NCI-H2227 treated with DMSO at 0.1 percent for 48 hours (cell line): ENCODE results near the gene CCN5.
"Not testable (repeated sequence)": the region's sequence is repeated elsewhere in the genome, so short reads cannot be mapped to it uniquely, and the experiment has no call there.

Experiments
- DNase-seq: peaks from one replicate; lab custom pipeline; 2025; lab: John Stamatoyannopoulos, UW

The CCN5 gene

GRCh38 chr20:44695295-44695673, 19.9 kb upstream of the CCN5 start:
- no peak for DNase-seq

- DNase-seq = no peak
Measured at GRCh38 chr20:44695674-44696300, 19.4 kb upstream of the CCN5 start.

GRCh38 chr20:44696315-44696714, 18.9 kb upstream of the CCN5 start:
- no peak for DNase-seq

GRCh38 chr20:44697041-44697440, 18.1 kb upstream of the CCN5 start:
- DNase-seq = not testable (repeated sequence)

- DNase-seq = no peak
Measured at GRCh38 chr20:44698351-44698750, 16.8 kb upstream of the CCN5 start.

- DNase-seq = no peak
Measured at GRCh38 chr20:44700306-44700705, 14.9 kb upstream of the CCN5 start.

- DNase-seq = no peak
Measured at GRCh38 chr20:44701118-44701857, 13.9 kb upstream of the CCN5 start.

GRCh38 chr20:44701858-44702256, 13.3 kb upstream of the CCN5 start:
- no peak for DNase-seq

- no peak for DNase-seq
Measured at GRCh38 chr20:44702776-44703175, 12.4 kb upstream of the CCN5 start.

- DNase-seq = no peak
Measured at GRCh38 chr20:44703183-44703925, 11.8 kb upstream of the CCN5 start.

- no peak for DNase-seq
Measured at GRCh38 chr20:44703956-44704488, 11.1 kb upstream of the CCN5 start.

- DNase-seq = no peak
Measured at GRCh38 chr20:44704551-44704971, 10.6 kb upstream of the CCN5 start.

- DNase-seq = no peak
Measured at GRCh38 chr20:44705364-44706094, 9.6 kb upstream of the CCN5 start.

- DNase-seq = no peak
Measured at GRCh38 chr20:44706301-44707017, 8.7 kb upstream of the CCN5 start.

GRCh38 chr20:44707018-44707579, 8.1 kb upstream of the CCN5 start:
- DNase-seq = no peak

- DNase-seq = no peak
Measured at GRCh38 chr20:44709380-44709779, 5.8 kb upstream of the CCN5 start.

- DNase-seq = no peak
Measured at GRCh38 chr20:44709797-44710196, 5.4 kb upstream of the CCN5 start.

- no peak for DNase-seq
Measured at GRCh38 chr20:44711237-44711636, 3.9 kb upstream of the CCN5 start.

- no peak for DNase-seq
Measured at GRCh38 chr20:44714102-44714700, 968 bp upstream of the CCN5 start.

- no peak for DNase-seq
Measured at GRCh38 chr20:44715499-44716308, 535 bp downstream of the CCN5 start.
